ENCODE data around the gene FMNL2. TPM values are rescaled to one million over a fixed set of nuclear protein-coding genes. Genes with fewer than 3 reads are reported as not detected.

FMNL2 gene
- total RNA-seq, 1 donor from 2014 or later, result 108 TPM

DNA sequence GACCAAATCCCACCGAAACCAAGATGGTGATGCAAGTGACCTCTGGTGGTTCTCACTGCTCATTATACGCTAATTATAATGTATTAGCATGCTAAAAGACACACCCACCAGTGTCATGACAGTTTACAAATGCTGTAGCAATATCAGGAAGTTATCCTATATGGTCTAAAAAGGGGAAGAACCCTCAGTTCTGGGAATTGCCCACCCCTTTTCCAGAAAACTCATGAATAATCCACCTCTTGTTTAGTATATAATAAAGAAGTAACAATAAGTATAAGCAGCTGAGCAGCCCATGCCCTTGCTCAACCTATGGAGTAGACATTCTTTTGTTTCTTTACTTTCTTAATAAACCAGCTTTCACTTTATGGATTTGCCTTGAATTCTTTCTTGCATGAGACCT, 31.0 kb upstream of the FMNL2 start:
- TF ChIP-seq CTCF (IDR thresholded peaks at IDR 0.05; ENCODE audit: unreplicated experiment), result no peak
- Mint-ChIP-seq H3K4me3 (ENCODE audit: low read depth) (no peak overlapping the region), H3K27ac (no peak overlapping the region)

DNA sequence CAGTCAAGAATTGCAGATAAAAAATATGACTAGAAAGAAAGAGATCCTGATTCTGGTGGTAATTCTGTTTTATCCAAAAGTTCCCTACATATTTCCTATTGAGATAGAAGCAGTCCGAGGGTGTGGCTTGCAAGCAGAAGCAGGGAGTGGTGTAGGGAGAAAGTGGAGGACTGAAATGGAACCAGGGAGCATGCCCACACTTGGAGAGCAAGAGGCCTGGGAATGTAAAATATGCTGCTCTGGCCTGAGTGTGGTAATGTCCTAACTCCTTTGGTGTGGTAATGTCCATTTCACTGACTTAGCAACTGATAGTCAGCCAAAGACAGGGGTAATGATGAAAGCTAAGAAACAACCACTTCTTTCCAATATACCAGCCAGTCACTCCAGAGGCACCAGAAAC, 30.1 kb upstream of the FMNL2 start:
- H3K4me1 Mint-ChIP-seq (ENCODE audit: low read depth), result peaks cover 10% of the 10 kb centered on the region
- TF ChIP-seq CTCF (IDR thresholded peaks at IDR 0.05; ENCODE audit: unreplicated experiment), result no peak
- peaks cover 3% of the 10 kb centered on the region for H3K27me3 Mint-ChIP-seq
- H3K36me3 Mint-ChIP-seq (ENCODE audit: insufficient read depth), result no peaks in the 10 kb centered on the region
- H3K9me3 Mint-ChIP-seq (ENCODE audit: low read depth), result peaks cover 7% of the 10 kb centered on the region
- no peak overlapping the region for H3K4me3 Mint-ChIP-seq (ENCODE audit: low read depth)
- no peak overlapping the region for H3K27ac Mint-ChIP-seq
- no peak for DNase-seq (ENCODE audit: low spot score, unreplicated experiment)

More for the DNA sequence above, 31.0 kb upstream of the FMNL2 start:
- DNase-seq (ENCODE audit: low spot score, unreplicated experiment), result no peak
- H3K27me3 Mint-ChIP-seq, result peaks cover 3% of the 10 kb centered on the region
- peaks cover 4% of the 10 kb centered on the region for H3K4me1 Mint-ChIP-seq (ENCODE audit: low read depth)
- H3K36me3 Mint-ChIP-seq (ENCODE audit: insufficient read depth), result no peaks in the 10 kb centered on the region
- H3K9me3 Mint-ChIP-seq (ENCODE audit: low read depth), result peaks cover 7% of the 10 kb centered on the region

- no peak overlapping the region for H3K4me3 Mint-ChIP-seq (ENCODE audit: low read depth)
- no peaks in the 10 kb centered on the region for H3K9me3 Mint-ChIP-seq (ENCODE audit: low read depth)
- no peak for TF ChIP-seq CTCF (IDR thresholded peaks at IDR 0.05; ENCODE audit: unreplicated experiment)
- no peak for DNase-seq (ENCODE audit: low spot score, unreplicated experiment)
- no peaks in the 10 kb centered on the region for H3K36me3 Mint-ChIP-seq (ENCODE audit: insufficient read depth)
- H3K27me3 Mint-ChIP-seq, result peaks cover 3% of the 10 kb centered on the region
- no peak overlapping the region for H3K27ac Mint-ChIP-seq
- peaks cover 6% of the 10 kb centered on the region for H3K4me1 Mint-ChIP-seq (ENCODE audit: low read depth)
These were observed 27.1 kb upstream of the FMNL2 start for GRCh38 chr2:152307863-152308262.

DNA sequence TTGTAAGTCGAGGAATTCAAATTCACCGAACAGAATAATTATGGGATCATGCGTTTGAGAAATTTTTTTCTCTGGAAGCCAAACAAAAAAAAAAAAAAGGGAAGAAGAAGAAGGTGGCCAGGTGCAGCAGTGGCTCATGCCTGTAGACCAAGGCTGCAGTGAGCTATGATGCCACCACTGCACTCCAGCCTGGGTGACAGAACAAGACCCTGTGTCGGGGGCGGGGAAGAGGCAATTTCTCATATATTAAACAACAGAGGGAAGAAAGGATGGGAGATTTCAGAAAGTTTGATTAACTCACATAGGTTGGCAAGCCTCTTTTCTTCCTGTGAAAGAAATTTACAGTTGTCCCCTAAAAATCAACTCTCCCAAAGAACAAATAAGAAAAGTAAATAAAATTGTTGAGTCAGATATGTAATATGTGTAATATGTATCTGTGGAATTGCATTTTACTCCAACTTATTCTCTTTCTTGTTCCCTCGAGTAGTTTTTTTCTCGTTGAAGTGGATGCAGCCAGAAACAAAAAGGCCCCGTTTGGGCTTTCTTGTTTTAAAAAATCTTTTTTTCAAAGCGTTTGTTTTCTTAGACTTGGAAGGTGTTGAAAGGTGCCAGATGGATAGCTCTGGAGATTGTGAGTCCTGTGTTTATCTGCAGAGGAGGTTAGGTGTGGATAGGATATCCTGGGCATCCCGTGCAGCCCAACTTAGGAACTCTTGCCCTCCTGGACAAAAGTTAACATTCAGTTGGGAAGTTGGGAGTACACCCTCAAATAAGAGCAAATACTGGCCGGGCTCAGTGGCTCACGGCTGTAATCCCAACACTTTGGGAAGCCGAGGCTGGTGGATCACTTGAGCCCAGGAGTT, 25.4 kb upstream of the FMNL2 start:
- DNase-seq (ENCODE audit: low spot score, unreplicated experiment), result no peak
- Mint-ChIP-seq H3K4me1 (ENCODE audit: low read depth) (peaks cover 6% of the 10 kb centered on the region), H3K4me3 (ENCODE audit: low read depth) (no peak overlapping the region), H3K36me3 (ENCODE audit: insufficient read depth) (no peaks in the 10 kb centered on the region), H3K27me3 (no peaks in the 10 kb centered on the region), H3K9me3 (ENCODE audit: low read depth) (peaks cover 9% of the 10 kb centered on the region), H3K27ac (no peak overlapping the region)
- no peak for TF ChIP-seq CTCF (IDR thresholded peaks at IDR 0.05; ENCODE audit: unreplicated experiment)

DNA sequence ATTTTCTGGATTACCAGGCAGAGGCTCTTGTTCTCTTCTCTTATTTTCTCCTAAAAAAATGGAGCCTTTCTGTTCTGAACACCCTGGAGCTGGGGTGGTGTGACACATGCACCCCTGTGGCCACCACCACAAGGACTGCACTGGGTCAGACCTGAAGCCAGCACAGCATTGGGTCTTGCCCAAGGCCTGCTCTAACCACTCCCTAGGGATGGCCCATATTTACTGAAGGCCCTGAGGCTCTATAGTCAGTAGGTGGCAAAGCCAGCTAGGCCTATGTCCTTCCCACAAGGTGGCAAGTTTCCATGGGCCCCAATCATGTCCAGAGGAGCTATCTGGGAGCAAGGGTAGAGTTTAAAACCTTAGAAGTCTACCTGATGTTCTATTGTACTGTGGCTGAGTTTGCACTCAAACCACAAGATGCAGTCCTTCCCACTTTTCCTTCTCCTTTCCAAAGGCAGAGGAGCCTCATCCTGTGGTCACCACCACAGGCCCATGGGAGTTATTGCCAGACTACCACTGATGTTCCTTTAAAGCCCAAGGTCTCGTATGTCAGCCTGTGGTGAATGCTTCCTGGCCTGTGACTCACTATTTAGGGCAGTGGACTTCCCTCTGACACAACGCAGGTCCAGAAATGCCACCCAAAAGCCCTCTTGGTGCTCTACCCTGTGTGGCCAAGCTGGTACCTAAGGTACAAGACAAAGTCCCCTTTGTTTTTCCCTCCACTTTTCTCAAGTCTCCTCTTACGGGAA, 15.0 kb upstream of the FMNL2 start:
- Mint-ChIP-seq H3K27ac (no peak overlapping the region), H3K36me3 (ENCODE audit: insufficient read depth) (peaks cover 1% of the 10 kb centered on the region), H3K27me3 (no peaks in the 10 kb centered on the region), H3K4me3 (ENCODE audit: low read depth) (no peak overlapping the region), H3K9me3 (ENCODE audit: low read depth) (peaks cover 9% of the 10 kb centered on the region), H3K4me1 (ENCODE audit: low read depth) (no peaks in the 10 kb centered on the region)
- no peak for DNase-seq (ENCODE audit: low spot score, unreplicated experiment)
- no peak for TF ChIP-seq CTCF (IDR thresholded peaks at IDR 0.05; ENCODE audit: unreplicated experiment)
